ENCODE data around the gene CCDC90B.

DNA sequence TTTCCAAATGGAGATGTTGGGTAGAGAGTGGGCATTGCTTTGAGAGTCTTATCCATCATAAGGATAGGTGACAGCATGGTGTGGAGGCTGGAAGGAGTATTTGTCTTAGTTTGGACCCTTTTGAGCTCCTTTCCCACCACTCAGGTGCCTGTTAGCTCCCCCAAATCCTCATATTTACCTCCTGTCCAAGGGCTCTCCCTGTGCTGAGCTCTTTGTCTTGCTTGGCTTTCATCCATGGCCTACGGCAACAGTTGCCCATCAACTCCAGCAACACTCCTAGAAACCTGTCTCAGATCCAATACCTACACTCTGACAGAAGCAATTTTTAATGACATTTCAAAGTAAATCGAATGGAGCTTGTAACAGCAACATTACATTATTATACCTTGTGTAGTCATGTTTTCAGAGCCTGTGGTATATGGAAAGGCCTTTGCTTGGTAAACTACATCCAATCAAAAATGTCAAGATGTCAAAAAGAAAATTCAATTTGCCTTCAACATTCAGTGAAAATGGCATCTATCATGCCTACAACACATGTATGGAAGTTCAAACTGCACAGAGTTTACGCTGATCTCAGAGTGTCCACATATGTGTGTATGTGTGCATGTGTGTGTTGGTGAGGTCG is 49.4 kb upstream of the CCDC90B start:
- TF ChIP-seq, protein P1, sequence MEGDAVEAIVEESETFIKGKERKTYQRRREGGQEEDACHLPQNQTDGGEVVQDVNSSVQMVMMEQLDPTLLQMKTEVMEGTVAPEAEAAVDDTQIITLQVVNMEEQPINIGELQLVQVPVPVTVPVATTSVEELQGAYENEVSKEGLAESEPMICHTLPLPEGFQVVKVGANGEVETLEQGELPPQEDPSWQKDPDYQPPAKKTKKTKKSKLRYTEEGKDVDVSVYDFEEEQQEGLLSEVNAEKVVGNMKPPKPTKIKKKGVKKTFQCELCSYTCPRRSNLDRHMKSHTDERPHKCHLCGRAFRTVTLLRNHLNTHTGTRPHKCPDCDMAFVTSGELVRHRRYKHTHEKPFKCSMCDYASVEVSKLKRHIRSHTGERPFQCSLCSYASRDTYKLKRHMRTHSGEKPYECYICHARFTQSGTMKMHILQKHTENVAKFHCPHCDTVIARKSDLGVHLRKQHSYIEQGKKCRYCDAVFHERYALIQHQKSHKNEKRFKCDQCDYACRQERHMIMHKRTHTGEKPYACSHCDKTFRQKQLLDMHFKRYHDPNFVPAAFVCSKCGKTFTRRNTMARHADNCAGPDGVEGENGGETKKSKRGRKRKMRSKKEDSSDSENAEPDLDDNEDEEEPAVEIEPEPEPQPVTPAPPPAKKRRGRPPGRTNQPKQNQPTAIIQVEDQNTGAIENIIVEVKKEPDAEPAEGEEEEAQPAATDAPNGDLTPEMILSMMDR (IDR thresholded peaks at IDR 0.05): no peak
- no peak for TF ChIP-seq POLR2A (IDR thresholded peaks at IDR 0.05)
- TF ChIP-seq EP300 (IDR thresholded peaks at IDR 0.05): no peak

All from tibial nerve (tissue), 4 donors.